Liver (tissue), 3 donors: ENCODE data around the gene TUBB3.

ENCODE experiments used
- ATF3 ChIP-seq: IDR thresholded peaks from 2 replicates; pipeline ENCODE4 v1.6.1; 2016; ENCODE audit warnings: antibody characterized with exemption
- CTCF ChIP-seq: fragments of 150-350 bp; IDR thresholded peaks from 2 replicates; pipeline ENCODE4 v1.5.1; 2017; ENCODE audit warnings: improper control_type of control experiment, low read depth, low read length; ENCODE audit not compliant: missing input control
- EGR1 ChIP-seq, 2 donors: IDR thresholded peaks; 2 replicates each; pipeline ENCODE4 v1.6.1; 2016 to 2018; ENCODE audit warnings: antibody characterized with exemption in 2 of 2, low read depth in 2 of 2
- FOXA1 ChIP-seq: IDR thresholded peaks from 2 replicates; pipeline ENCODE4 v1.6.1; 2016; ENCODE audit warnings: antibody characterized with exemption
- GABPA ChIP-seq, 2 donors: IDR thresholded peaks in 1 of 2; conservative IDR thresholded peaks in 1 of 2; 2 replicates each; pipeline ENCODE4 v1.6.1; 2016; ENCODE audit warnings: antibody characterized with exemption in 2 of 2, mild to moderate bottlenecking in 1 of 2, moderate library complexity in 1 of 2
- HNF4G ChIP-seq: IDR thresholded peaks from 2 replicates; pipeline ENCODE4 v1.6.1; 2016; ENCODE audit warnings: antibody characterized with exemption
- JUND ChIP-seq, 2 donors: IDR thresholded peaks; 2 replicates each; pipeline ENCODE4 v1.6.1; 2016; ENCODE audit warnings: antibody characterized with exemption in 2 of 2
- MAX ChIP-seq: IDR thresholded peaks from 2 replicates; pipeline ENCODE4 v1.6.1; 2016; ENCODE audit warnings: antibody characterized with exemption
- RAD21 ChIP-seq, 2 donors: IDR thresholded peaks; 2 replicates each; pipeline ENCODE4 v1.6.1; 2016; ENCODE audit warnings: antibody characterized with exemption in 2 of 2, mild to moderate bottlenecking in 2 of 2
- REST ChIP-seq: IDR thresholded peaks from 2 replicates; pipeline ENCODE4 v1.6.1; 2016; ENCODE audit warnings: antibody characterized with exemption, mild to moderate bottlenecking
- SP1 ChIP-seq: IDR thresholded peaks from 2 replicates; pipeline ENCODE4 v1.6.1; 2018; ENCODE audit warnings: antibody characterized with exemption, mild to moderate bottlenecking
- TAF1 ChIP-seq: conservative IDR thresholded peaks from 2 replicates; pipeline ENCODE4 v1.6.1; 2016; ENCODE audit warnings: antibody characterized with exemption, mild to moderate bottlenecking
- YY1 ChIP-seq: IDR thresholded peaks from 2 replicates; pipeline ENCODE4 v1.6.1; 2016; ENCODE audit warnings: antibody characterized with exemption, mild to moderate bottlenecking
- ZBTB33 ChIP-seq: IDR thresholded peaks from 2 replicates; pipeline ENCODE4 v1.6.1; 2016; ENCODE audit warnings: antibody characterized with exemption
- donor health status: healthy.
- donor health status: healthy.

- TF ChIP-seq HNF4G (no peak), GABPA (IDR thresholded peaks at IDR 0.05 in 1 of 2, conservative IDR thresholded peaks at IDR 0.05 in 1 of 2) (no peak), CTCF (no peak), MAX (no peak), YY1 (no peak), RAD21 (IDR thresholded peaks at IDR 0.05) (no peak), SP1 (no peak), REST (no peak), ATF3 (no peak), JUND (IDR thresholded peaks at IDR 0.05) (no peak), TAF1 (no peak), ZBTB33 (no peak), EGR1 (IDR thresholded peaks at IDR 0.05; ENCODE audit: low read depth in 2 of 2) (no peak), FOXA1 (no peak)
These were observed 34.2 kb downstream of the TUBB3 start for GRCh38 chr16:89957216-89957785.
